SK-N-SH (cell line): ENCODE data around the gene LSG1.

ENCODE experiments used
- FOSL2 ChIP-seq: IDR thresholded peaks from 2 replicates; pipeline ENCODE4 v1.4.0; 2012; ENCODE audit warnings: low read depth, mild to moderate bottlenecking, moderate library complexity, borderline replicate concordance
- TEAD4 ChIP-seq: IDR thresholded peaks from 2 replicates; pipeline ENCODE4 v1.4.0; 2012; ENCODE audit warnings: mild to moderate bottlenecking, borderline replicate concordance; ENCODE audit not compliant: insufficient read depth
- TF ChIP-seq, protein P1 (sequence below): IDR thresholded peaks from 2 replicates; pipeline ENCODE4 v1.6.1; 2012; ENCODE audit warnings: mild to moderate bottlenecking, low read depth, low read length, moderate library complexity
- TF ChIP-seq, protein P2 (sequence below): fragments of 200-600 bp; sonication (generic); IDR thresholded peaks from 2 replicates; pipeline ENCODE4 v1.6.1; 2017; ENCODE audit warnings: antibody characterized with exemption, mild to moderate bottlenecking, moderate library complexity

DNA sequence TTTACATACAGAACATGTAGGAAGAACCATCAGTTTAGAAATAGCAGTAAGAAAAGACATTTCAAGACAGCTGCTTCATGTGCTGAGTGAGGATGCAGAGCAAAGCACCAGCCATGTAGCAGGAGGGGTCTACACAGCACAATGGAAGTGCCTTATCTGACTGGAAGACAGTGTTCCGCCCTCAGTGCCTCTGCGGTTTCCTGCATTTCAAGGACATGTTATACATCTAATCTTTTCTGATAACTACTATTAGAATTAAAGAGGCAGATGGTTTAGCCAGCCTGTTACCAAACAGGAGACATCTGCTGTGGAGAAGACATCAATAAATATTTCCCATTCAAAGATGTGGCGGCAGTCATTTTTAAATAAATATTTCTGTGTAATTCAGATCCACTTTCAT, 10.6 kb downstream of the LSG1 start:
- TF ChIP-seq, protein P1, sequence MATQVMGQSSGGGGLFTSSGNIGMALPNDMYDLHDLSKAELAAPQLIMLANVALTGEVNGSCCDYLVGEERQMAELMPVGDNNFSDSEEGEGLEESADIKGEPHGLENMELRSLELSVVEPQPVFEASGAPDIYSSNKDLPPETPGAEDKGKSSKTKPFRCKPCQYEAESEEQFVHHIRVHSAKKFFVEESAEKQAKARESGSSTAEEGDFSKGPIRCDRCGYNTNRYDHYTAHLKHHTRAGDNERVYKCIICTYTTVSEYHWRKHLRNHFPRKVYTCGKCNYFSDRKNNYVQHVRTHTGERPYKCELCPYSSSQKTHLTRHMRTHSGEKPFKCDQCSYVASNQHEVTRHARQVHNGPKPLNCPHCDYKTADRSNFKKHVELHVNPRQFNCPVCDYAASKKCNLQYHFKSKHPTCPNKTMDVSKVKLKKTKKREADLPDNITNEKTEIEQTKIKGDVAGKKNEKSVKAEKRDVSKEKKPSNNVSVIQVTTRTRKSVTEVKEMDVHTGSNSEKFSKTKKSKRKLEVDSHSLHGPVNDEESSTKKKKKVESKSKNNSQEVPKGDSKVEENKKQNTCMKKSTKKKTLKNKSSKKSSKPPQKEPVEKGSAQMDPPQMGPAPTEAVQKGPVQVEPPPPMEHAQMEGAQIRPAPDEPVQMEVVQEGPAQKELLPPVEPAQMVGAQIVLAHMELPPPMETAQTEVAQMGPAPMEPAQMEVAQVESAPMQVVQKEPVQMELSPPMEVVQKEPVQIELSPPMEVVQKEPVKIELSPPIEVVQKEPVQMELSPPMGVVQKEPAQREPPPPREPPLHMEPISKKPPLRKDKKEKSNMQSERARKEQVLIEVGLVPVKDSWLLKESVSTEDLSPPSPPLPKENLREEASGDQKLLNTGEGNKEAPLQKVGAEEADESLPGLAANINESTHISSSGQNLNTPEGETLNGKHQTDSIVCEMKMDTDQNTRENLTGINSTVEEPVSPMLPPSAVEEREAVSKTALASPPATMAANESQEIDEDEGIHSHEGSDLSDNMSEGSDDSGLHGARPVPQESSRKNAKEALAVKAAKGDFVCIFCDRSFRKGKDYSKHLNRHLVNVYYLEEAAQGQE = no peak
- no peak for TF ChIP-seq TEAD4
- TF ChIP-seq, protein P2, sequence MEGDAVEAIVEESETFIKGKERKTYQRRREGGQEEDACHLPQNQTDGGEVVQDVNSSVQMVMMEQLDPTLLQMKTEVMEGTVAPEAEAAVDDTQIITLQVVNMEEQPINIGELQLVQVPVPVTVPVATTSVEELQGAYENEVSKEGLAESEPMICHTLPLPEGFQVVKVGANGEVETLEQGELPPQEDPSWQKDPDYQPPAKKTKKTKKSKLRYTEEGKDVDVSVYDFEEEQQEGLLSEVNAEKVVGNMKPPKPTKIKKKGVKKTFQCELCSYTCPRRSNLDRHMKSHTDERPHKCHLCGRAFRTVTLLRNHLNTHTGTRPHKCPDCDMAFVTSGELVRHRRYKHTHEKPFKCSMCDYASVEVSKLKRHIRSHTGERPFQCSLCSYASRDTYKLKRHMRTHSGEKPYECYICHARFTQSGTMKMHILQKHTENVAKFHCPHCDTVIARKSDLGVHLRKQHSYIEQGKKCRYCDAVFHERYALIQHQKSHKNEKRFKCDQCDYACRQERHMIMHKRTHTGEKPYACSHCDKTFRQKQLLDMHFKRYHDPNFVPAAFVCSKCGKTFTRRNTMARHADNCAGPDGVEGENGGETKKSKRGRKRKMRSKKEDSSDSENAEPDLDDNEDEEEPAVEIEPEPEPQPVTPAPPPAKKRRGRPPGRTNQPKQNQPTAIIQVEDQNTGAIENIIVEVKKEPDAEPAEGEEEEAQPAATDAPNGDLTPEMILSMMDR = no peak
- no peak for TF ChIP-seq FOSL2
